H1 (cell line): ENCODE data around the gene AVPR2. TPM values are rescaled to one million over a fixed set of nuclear protein-coding genes. Genes with fewer than 3 reads are reported as not detected.

Experiments used
- CHD7 ChIP-seq: fragments of 300-600 bp; sonication (generic); IDR thresholded peaks from 2 replicates; pipeline ENCODE4 v1.7.1; 2012; ENCODE audit warnings: low read length, moderate library complexity, mild to moderate bottlenecking, inconsistent platforms; ENCODE audit not compliant: insufficient replicate concordance
- SIRT6 ChIP-seq: IDR thresholded peaks from one replicate; pipeline ENCODE4 v1.7.1; 2012; ENCODE audit warnings: low read length, inconsistent platforms
- polyA plus RNA-seq, 7 experiments: library from polyadenylated mRNA; depleted of rRNA in 3 of 7; stranded (reverse) in 5 of 7; unstranded in 2 of 7; fragments of >200 nt in 5 of 7; fragments of 200-250 nt in 2 of 7; gene quantifications; 1 replicate in 5 of 7; 2 replicates in 1 of 7; 4 replicates in 1 of 7; pipeline versions ENCODE4 v1.2.1 to v1.2.3, GENCODE V29; 2011 to 2013; ENCODE audit warnings: missing spikeins in 2 of 7, mixed read lengths in 2 of 7
- total RNA-seq: library from RNA; stranded (reverse); fragmentation: NEBNext Ultra II Directional; extraction: Animal tissue kit (Norgen Biotek cat#: 25700); gene quantifications from 2 replicates; pipeline ENCODE4 v1.2.1, GENCODE V29; 2021

AVPR2 gene
- total and polyA plus RNA-seq, 2 of the 8 experiments (the other 6 are each of a cell fraction or from before 2014, with no cell fraction given): 0.09 TPM; not detected in 1

DNA sequence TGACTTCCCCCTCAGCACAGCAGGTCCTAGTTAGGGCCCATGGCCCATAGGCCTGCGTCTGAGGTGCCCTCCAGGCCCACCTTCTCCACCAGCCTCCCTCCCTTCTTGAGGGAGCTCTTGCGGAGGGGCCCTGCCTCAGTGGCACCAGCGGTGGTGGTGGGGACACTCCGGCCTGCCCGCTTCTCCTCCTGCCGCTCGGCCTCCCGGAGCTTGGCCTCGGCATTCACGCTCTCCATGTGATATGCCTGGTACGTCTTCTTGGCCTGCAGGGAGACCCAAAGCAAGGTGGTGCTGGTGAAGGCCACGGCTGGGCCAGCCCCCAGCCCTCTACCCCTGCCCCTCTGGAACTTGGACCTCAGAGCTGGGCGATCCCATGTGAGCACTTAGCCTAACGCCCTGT, 16.1 kb downstream of the AVPR2 start (continued):
- TF ChIP-seq CHD7 (no peak), SIRT6 (no peak)
